ENCODE data around the gene MED13L.

The MED13L gene

GRCh38 chr12:116306968-116307367 lies 29.5 kb upstream of the MED13L start:
- Histone ChIP-seq H4K5ac (ENCODE audit: low read length) (no peak overlapping the region), H4K8ac (ENCODE audit: low read depth, low read length) (no peak overlapping the region), H3K4ac (ENCODE audit: low read depth, low read length) (no peak overlapping the region), H3K56ac (ENCODE audit: low read length) (no peak overlapping the region), H3K23ac (ENCODE audit: low read length) (no peak overlapping the region), H3K36me3 (ENCODE audit: control insufficient read depth, insufficient read depth, low read length) (no peaks in the 10 kb centered on the region), H3K18ac (ENCODE audit: low read length) (no peak overlapping the region), H3K27ac (ENCODE audit: low read depth, low read length) (no peak overlapping the region), H3K9ac (ENCODE audit: low read length) (no peak overlapping the region), H3K27me3 (ENCODE audit: insufficient read depth, low read length, poor library complexity) (no peaks in the 10 kb centered on the region), H2BK5ac (ENCODE audit: low read length) (no peak overlapping the region), H2BK120ac (ENCODE audit: low read depth, low read length) (no peak overlapping the region), H3K79me2 (ENCODE audit: control insufficient read depth, insufficient read depth, low read length) (no peaks in the 10 kb centered on the region), H3K4me2 (ENCODE audit: low read length) (no peak overlapping the region), H3K79me1 (ENCODE audit: low read length) (no peaks in the 10 kb centered on the region), H3K4me1 (ENCODE audit: control insufficient read depth, low read depth, low read length) (no peaks in the 10 kb centered on the region), H3K4me3 (ENCODE audit: low read length) (no peak overlapping the region), H2AK5ac (ENCODE audit: low read length) (no peak overlapping the region), H2BK15ac (replicated peaks; ENCODE audit: low read depth) (no peak overlapping the region)
- no CpG with 5 or more reads among the region's 3 CpGs for WGBS (ENCODE audit: extremely low coverage, insufficient coverage, low lambda C conversion rate)
- no peak for DNase-seq

DNA sequence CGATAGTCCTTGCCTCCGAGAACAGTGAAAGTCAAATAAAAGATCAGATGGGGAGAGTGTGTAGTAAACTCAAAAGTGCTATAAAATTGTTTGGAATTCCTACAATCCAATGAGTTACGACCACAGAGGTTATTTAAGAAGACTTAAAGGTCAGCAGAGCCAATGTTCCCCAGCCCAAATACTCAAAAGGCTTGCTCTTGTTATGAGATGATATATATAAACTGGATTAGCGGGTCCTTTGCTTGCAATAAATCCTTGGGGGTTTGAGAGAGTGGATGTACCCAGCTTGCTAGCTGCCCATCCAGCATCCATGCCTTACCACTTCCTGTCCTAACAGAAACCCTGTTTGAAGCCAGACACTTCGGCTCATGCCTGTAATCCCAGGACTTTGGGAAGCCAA lies 29.0 kb upstream of the MED13L start:
- Histone ChIP-seq H2BK15ac (replicated peaks; ENCODE audit: low read depth) (no peak overlapping the region), H2BK120ac (ENCODE audit: low read depth, low read length) (no peak overlapping the region), H3K79me1 (ENCODE audit: low read length) (no peaks in the 10 kb centered on the region), H3K27me3 (ENCODE audit: insufficient read depth, low read length, poor library complexity) (no peaks in the 10 kb centered on the region), H3K4me3 (ENCODE audit: low read length) (no peak overlapping the region), H3K9ac (ENCODE audit: low read length) (no peak overlapping the region), H3K23ac (ENCODE audit: low read length) (no peak overlapping the region), H3K4ac (ENCODE audit: low read depth, low read length) (no peak overlapping the region), H3K36me3 (ENCODE audit: control insufficient read depth, insufficient read depth, low read length) (no peaks in the 10 kb centered on the region), H3K18ac (ENCODE audit: low read length) (no peak overlapping the region), H3K27ac (ENCODE audit: low read depth, low read length) (no peak overlapping the region), H4K5ac (ENCODE audit: low read length) (no peak overlapping the region), H3K79me2 (ENCODE audit: control insufficient read depth, insufficient read depth, low read length) (no peaks in the 10 kb centered on the region), H2BK5ac (ENCODE audit: low read length) (no peak overlapping the region), H3K4me2 (ENCODE audit: low read length) (no peak overlapping the region), H2AK5ac (ENCODE audit: low read length) (no peak overlapping the region), H3K56ac (ENCODE audit: low read length) (no peak overlapping the region), H4K8ac (ENCODE audit: low read depth, low read length) (no peak overlapping the region), H3K4me1 (ENCODE audit: control insufficient read depth, low read depth, low read length) (no peaks in the 10 kb centered on the region)
- DNase-seq, result no peak
- no CpG with 5 or more reads among the region's 5 CpGs for WGBS (ENCODE audit: extremely low coverage, insufficient coverage, low lambda C conversion rate)

DNA sequence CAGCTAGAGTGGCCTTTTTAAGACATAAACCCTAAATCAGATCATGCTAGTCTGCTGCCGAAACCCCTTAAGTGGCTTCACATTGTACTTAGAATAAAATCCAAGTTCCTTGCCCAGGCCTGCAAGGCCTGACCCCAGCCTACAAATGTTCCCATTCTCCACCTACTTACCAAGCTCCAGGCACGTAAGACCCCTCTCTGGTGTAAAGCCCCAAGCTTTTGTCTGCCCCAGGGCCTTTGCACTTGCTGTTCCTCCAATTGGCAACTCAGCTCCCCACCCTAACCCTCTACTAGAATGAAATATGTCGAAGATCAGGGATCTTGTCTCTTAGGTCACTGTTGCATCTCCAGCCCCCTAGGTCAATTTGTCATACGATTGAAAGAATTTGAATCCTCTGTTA lies 27.1 kb upstream of the MED13L start:
- no peaks in the 10 kb centered on the region for H3K27me3 ChIP-seq (ENCODE audit: insufficient read depth, low read length, poor library complexity)
- no peak overlapping the region for H4K5ac ChIP-seq (ENCODE audit: low read length)
- no peaks in the 10 kb centered on the region for H3K79me2 ChIP-seq (ENCODE audit: control insufficient read depth, insufficient read depth, low read length)
- H3K23ac ChIP-seq (ENCODE audit: low read length), result no peak overlapping the region
- no peak overlapping the region for H2BK15ac ChIP-seq (replicated peaks; ENCODE audit: low read depth)
- H3K56ac ChIP-seq (ENCODE audit: low read length), result no peak overlapping the region
- no peak overlapping the region for H4K8ac ChIP-seq (ENCODE audit: low read depth, low read length)
- H3K9ac ChIP-seq (ENCODE audit: low read length), result no peak overlapping the region
- no peak overlapping the region for H2BK5ac ChIP-seq (ENCODE audit: low read length)
- H3K4me3 ChIP-seq (ENCODE audit: low read length), result no peak overlapping the region
- H3K4ac ChIP-seq (ENCODE audit: low read depth, low read length), result no peak overlapping the region
- H3K27ac ChIP-seq (ENCODE audit: low read depth, low read length), result no peak overlapping the region
- H2BK120ac ChIP-seq (ENCODE audit: low read depth, low read length), result no peak overlapping the region
- H3K18ac ChIP-seq (ENCODE audit: low read length), result no peak overlapping the region
- no peak overlapping the region for H2AK5ac ChIP-seq (ENCODE audit: low read length)
- H3K36me3 ChIP-seq (ENCODE audit: control insufficient read depth, insufficient read depth, low read length), result no peaks in the 10 kb centered on the region
- H3K79me1 ChIP-seq (ENCODE audit: low read length), result no peaks in the 10 kb centered on the region
- DNase-seq, result no peak
- no peak overlapping the region for H3K4me2 ChIP-seq (ENCODE audit: low read length)
- H3K4me1 ChIP-seq (ENCODE audit: control insufficient read depth, low read depth, low read length), result peaks cover under 1% of the 10 kb centered on the region
- no CpG with 5 or more reads among the region's 4 CpGs for WGBS (ENCODE audit: extremely low coverage, insufficient coverage, low lambda C conversion rate)

DNA sequence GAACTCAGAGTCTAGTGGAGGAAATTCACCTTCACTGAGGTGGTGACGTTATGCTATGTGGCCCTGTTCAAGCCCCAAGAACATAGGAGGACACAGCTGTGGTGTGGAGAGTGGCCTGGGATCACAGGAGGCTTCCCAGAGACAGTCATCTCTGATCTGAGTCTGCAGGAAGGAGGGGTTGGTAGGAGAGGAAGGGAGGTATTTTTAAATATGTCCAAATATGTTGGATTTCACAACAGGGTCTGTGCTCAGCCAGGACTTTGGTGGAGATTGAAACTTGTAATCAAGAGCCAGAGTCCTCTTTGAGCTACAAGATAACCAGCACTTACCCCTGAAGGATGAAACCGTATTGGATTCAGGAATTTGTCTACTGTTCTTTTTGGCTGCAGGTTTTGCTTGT lies 26.4 kb upstream of the MED13L start:
- no peak overlapping the region for H3K9ac ChIP-seq (ENCODE audit: low read length)
- no peak overlapping the region for H2BK15ac ChIP-seq (replicated peaks; ENCODE audit: low read depth)
- no peak overlapping the region for H2AK5ac ChIP-seq (ENCODE audit: low read length)
- no peak overlapping the region for H3K4me3 ChIP-seq (ENCODE audit: low read length)
- no peak for DNase-seq
- H3K79me1 ChIP-seq (ENCODE audit: low read length), result no peaks in the 10 kb centered on the region
- H4K8ac ChIP-seq (ENCODE audit: low read depth, low read length), result no peak overlapping the region
- H3K79me2 ChIP-seq (ENCODE audit: control insufficient read depth, insufficient read depth, low read length), result no peaks in the 10 kb centered on the region
- WGBS (ENCODE audit: extremely low coverage, insufficient coverage, low lambda C conversion rate), result no CpG with 5 or more reads among the region's 2 CpGs
- no peak overlapping the region for H3K56ac ChIP-seq (ENCODE audit: low read length)
- H3K4ac ChIP-seq (ENCODE audit: low read depth, low read length), result no peak overlapping the region
- no peak overlapping the region for H3K27ac ChIP-seq (ENCODE audit: low read depth, low read length)
- no peak overlapping the region for H3K18ac ChIP-seq (ENCODE audit: low read length)
- no peak overlapping the region for H2BK5ac ChIP-seq (ENCODE audit: low read length)
- H3K4me2 ChIP-seq (ENCODE audit: low read length), result no peak overlapping the region
- H3K23ac ChIP-seq (ENCODE audit: low read length), result no peak overlapping the region
- H3K36me3 ChIP-seq (ENCODE audit: control insufficient read depth, insufficient read depth, low read length), result no peaks in the 10 kb centered on the region
- peaks cover 2% of the 10 kb centered on the region for H3K4me1 ChIP-seq (ENCODE audit: control insufficient read depth, low read depth, low read length)
- H4K5ac ChIP-seq (ENCODE audit: low read length), result no peak overlapping the region
- H3K27me3 ChIP-seq (ENCODE audit: insufficient read depth, low read length, poor library complexity), result no peaks in the 10 kb centered on the region
- H2BK120ac ChIP-seq (ENCODE audit: low read depth, low read length), result no peak overlapping the region

- no CpG with 5 or more reads among the region's 4 CpGs for WGBS (ENCODE audit: extremely low coverage, insufficient coverage, low lambda C conversion rate)
- no peak overlapping the region for H3K4me3 ChIP-seq (ENCODE audit: low read length)
Observed at GRCh38 chr12:116303066-116303465, 25.6 kb upstream of the MED13L start.

More at GRCh38 chr12:116303066-116303465, 25.6 kb upstream of the MED13L start:
- no peaks in the 10 kb centered on the region for H3K79me1 ChIP-seq (ENCODE audit: low read length)
- H2AK5ac ChIP-seq (ENCODE audit: low read length), result no peak overlapping the region
- H3K4me2 ChIP-seq (ENCODE audit: low read length), result no peak overlapping the region
- no peak overlapping the region for H2BK15ac ChIP-seq (replicated peaks; ENCODE audit: low read depth)
- no peak overlapping the region for H3K27ac ChIP-seq (ENCODE audit: low read depth, low read length)
- H3K18ac ChIP-seq (ENCODE audit: low read length), result no peak overlapping the region
- H2BK120ac ChIP-seq (ENCODE audit: low read depth, low read length), result no peak overlapping the region
- no peak overlapping the region for H3K9ac ChIP-seq (ENCODE audit: low read length)
- DNase-seq, result no peak
- H3K36me3 ChIP-seq (ENCODE audit: control insufficient read depth, insufficient read depth, low read length), result no peaks in the 10 kb centered on the region
- H3K79me2 ChIP-seq (ENCODE audit: control insufficient read depth, insufficient read depth, low read length), result no peaks in the 10 kb centered on the region
- H3K4ac ChIP-seq (ENCODE audit: low read depth, low read length), result no peak overlapping the region
- no peaks in the 10 kb centered on the region for H3K27me3 ChIP-seq (ENCODE audit: insufficient read depth, low read length, poor library complexity)
- no peak overlapping the region for H3K23ac ChIP-seq (ENCODE audit: low read length)
- peaks cover 2% of the 10 kb centered on the region for H3K4me1 ChIP-seq (ENCODE audit: control insufficient read depth, low read depth, low read length)
- no peak overlapping the region for H4K5ac ChIP-seq (ENCODE audit: low read length)
- no peak overlapping the region for H3K56ac ChIP-seq (ENCODE audit: low read length)
- H2BK5ac ChIP-seq (ENCODE audit: low read length), result no peak overlapping the region
- no peak overlapping the region for H4K8ac ChIP-seq (ENCODE audit: low read depth, low read length)
